Spleen (tissue), 7 donors: ENCODE data around the gene ADCY2.

Experiments
- POLR2A ChIP-seq, 3 donors: fragments of 450-650 bp; IDR thresholded peaks; one replicate each; pipeline ENCODE4 v1.5.1; 2017; ENCODE audit warnings: antibody characterized with exemption in 3 of 3, mild to moderate bottlenecking in 1 of 3
- POLR2AphosphoS5 ChIP-seq, 3 donors: sonication (generic); formaldehyde crosslinking; IDR thresholded peaks; one replicate each; pipeline ENCODE4 v1.5.1; 2017; ENCODE audit warnings: antibody characterized with exemption in 3 of 3
- TF ChIP-seq, protein P1 (sequence below), 11 experiments: fragments of 200-600 bp in 7 of 11; fragments of 450-650 bp in 4 of 11; sonication (generic) in 4 of 11; IDR thresholded peaks in 8 of 11; conservative IDR thresholded peaks in 3 of 11; 1 replicate in 7 of 11; 2 replicates in 4 of 11; pipeline versions ENCODE4 v1.4.0 to v1.8.0; 2016 to 2021; ENCODE audit warnings: antibody characterized with exemption in 11 of 11, inconsistent platforms in 4 of 11, mild to moderate bottlenecking in 1 of 11
- donor health status: DM: no; HTN: no; CAD: no; lungs with moderate emphysema.
- donor health status: DM: no; HTN: no; CAD: no.
- donor health status: DM: no; HTN: no; CAD: no.

DNA sequence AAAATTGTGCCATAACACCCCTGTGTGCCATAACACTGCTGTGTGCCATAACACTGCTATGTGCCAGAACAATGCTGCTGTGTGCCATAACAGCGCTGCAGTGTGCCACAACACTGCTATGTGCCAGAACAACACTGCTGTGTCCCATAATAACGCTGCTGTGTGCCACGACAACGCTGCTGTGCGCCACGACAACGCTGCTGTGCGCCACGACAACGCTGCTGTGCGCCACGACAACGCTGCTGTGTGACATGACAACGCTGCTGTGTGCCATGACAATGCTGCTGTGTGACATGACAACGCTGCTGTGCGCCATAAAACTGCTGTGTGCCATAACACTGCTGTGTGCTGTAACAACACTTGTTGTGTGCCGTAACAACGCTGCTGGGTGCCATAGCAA lies 429.1 kb downstream of the ADCY2 start:
- TF ChIP-seq, protein P1, sequence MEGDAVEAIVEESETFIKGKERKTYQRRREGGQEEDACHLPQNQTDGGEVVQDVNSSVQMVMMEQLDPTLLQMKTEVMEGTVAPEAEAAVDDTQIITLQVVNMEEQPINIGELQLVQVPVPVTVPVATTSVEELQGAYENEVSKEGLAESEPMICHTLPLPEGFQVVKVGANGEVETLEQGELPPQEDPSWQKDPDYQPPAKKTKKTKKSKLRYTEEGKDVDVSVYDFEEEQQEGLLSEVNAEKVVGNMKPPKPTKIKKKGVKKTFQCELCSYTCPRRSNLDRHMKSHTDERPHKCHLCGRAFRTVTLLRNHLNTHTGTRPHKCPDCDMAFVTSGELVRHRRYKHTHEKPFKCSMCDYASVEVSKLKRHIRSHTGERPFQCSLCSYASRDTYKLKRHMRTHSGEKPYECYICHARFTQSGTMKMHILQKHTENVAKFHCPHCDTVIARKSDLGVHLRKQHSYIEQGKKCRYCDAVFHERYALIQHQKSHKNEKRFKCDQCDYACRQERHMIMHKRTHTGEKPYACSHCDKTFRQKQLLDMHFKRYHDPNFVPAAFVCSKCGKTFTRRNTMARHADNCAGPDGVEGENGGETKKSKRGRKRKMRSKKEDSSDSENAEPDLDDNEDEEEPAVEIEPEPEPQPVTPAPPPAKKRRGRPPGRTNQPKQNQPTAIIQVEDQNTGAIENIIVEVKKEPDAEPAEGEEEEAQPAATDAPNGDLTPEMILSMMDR (IDR thresholded peaks at IDR 0.05 in 8 of 11, conservative IDR thresholded peaks at IDR 0.05 in 3 of 11), result no peak
- TF ChIP-seq POLR2A (IDR thresholded peaks at IDR 0.05), result no peak
- TF ChIP-seq POLR2AphosphoS5 (IDR thresholded peaks at IDR 0.05), result no peak
